D721Med (cell line): ENCODE measurements around the gene CMC2.

ENCODE experiments used
- DNase-seq: peaks from one replicate; pipeline ENCODE4 v3.0.0; 2011; ENCODE audit warnings: low spot score; ENCODE audit not compliant: insufficient read length
- FAIRE-seq: peaks from 2 replicates; lab custom pipeline; 2011; peaks lifted over from hg19 to GRCh38; lab: Jason Lieb, UNC
- TF ChIP-seq, protein P1 (sequence below): IDR thresholded peaks from 2 replicates; pipeline ENCODE4 v1.5.1; 2012; ENCODE audit warnings: mild to moderate bottlenecking, control low read depth; ENCODE audit not compliant: insufficient read depth; ENCODE audit errors: missing control alignments

CMC2 gene

GRCh38 chr16:80936410-80936809, 70.3 kb downstream of the CMC2 start:
- no peak for FAIRE-seq
- no peak for DNase-seq
- TF ChIP-seq, protein P1, sequence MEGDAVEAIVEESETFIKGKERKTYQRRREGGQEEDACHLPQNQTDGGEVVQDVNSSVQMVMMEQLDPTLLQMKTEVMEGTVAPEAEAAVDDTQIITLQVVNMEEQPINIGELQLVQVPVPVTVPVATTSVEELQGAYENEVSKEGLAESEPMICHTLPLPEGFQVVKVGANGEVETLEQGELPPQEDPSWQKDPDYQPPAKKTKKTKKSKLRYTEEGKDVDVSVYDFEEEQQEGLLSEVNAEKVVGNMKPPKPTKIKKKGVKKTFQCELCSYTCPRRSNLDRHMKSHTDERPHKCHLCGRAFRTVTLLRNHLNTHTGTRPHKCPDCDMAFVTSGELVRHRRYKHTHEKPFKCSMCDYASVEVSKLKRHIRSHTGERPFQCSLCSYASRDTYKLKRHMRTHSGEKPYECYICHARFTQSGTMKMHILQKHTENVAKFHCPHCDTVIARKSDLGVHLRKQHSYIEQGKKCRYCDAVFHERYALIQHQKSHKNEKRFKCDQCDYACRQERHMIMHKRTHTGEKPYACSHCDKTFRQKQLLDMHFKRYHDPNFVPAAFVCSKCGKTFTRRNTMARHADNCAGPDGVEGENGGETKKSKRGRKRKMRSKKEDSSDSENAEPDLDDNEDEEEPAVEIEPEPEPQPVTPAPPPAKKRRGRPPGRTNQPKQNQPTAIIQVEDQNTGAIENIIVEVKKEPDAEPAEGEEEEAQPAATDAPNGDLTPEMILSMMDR, result no peak

DNA sequence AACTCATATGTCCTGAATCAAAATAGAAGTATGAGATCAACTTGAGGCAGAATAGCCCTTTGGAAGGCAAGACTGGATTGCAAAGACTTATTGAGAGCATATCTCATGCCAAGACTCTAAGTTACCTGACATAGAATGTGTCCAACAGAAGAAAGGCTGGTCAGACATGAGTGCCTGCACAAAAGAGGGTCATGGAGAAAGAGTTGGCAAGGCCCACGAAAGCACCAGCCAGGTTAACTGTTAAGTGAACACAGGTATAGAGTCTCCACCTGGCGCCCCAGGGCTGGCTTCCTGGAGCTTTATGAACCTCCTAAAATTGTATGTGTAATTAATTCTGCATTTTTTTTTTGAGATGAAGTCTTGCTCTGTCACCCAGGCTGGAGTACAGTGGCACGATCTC, 71.0 kb downstream of the CMC2 start:
- DNase-seq (no peak), FAIRE-seq (no peak)
- TF ChIP-seq, protein P1, result no peak

DNA sequence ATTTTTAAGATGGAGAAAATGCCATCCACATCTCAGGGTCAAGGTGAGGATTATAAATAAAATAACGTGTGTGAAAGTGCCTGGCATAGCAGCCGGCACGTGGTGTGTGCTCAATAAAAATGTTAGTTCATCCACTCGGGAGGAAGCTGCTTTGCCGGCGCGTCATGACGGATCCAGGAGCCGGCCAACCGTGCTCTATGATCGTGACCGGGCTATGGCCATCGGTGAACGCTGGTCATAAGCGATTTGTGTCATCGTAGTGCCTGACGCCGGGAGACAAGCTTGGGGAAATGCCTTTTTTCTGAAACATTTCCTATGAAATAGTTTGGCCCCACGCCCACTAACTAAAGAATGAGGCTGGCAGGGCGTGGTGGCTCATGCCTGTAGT, 74.0 kb downstream of the CMC2 start:
- FAIRE-seq (no peak), DNase-seq (no peak)
- TF ChIP-seq, protein P1, result no peak

- TF ChIP-seq, protein P1, result no peak
- FAIRE-seq, result no peak
- DNase-seq, result peak; percentile 28
Measured at GRCh38 chr16:80931801-80932707, 74.6 kb downstream of the CMC2 start.

DNA sequence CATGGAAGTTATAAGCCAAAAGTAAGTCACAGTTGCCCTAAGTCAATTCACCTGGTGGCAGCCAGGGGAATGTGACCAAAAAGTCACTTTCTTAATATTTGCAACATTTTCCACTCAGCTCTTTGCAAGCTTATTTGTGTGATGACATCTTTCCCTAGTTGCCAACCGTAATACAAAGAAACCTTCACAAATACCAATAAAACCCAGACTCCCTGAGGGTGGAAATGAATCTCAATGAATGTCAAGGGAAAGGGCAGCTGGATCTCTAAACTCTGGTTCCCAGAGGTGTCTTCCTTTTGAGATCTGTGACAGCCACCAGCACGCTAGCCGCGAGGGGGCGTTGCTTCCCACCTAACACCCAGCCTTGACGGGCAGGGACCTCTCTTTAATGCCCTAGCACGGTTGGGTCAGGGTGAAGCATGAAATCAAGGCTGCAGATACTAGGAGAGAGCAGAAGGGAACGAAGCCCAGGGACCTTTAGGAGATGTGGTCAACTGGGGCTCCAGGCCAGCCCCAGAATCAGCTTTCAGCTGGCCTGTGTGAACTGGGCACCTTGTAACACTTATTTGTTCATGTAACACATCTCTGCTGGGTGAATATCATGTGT, 82.2 kb downstream of the CMC2 start:
- DNase-seq, result peak; percentile 26
- TF ChIP-seq, protein P1, result peak; percentile 57
- no peak for FAIRE-seq

GRCh38 chr16:80923356-80923755, 83.3 kb downstream of the CMC2 start:
- FAIRE-seq (no peak), DNase-seq (no peak)

More at GRCh38 chr16:80923356-80923755, 83.3 kb downstream of the CMC2 start:
- TF ChIP-seq, protein P1, result no peak
